NCI-H524 (cell line): ENCODE measurements around the gene PUDP.
"Not testable (repeated sequence)": the region's sequence is repeated elsewhere in the genome, so short reads cannot be mapped to it uniquely, and the experiment has no call there.

Source experiments
- DNase-seq, 2 experiments: peaks; one replicate each; lab custom pipeline; 2025; lab: John Stamatoyannopoulos, UW

PUDP gene

DNA sequence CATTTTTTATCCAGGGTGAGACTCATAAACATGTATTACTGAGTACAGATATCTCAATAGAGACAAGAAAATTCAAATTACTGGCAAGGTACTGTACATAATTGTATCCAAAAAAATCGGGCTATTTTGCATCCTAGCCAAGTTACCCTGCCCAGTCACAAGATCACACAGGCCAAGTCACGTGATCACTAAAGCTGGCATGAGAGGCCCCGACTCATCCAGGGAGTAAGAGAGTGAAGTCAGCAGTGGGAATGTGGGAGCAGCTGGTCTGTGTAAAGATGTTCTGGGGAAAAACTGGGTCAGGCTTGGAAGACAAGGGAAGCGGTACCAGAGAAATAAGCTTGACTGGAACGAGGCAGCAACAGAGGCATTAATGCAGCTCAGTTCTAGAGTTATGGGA is 119.7 kb downstream of the PUDP start:
- peak in 1 of 2 experiments; percentile 5 for DNase-seq

DNA sequence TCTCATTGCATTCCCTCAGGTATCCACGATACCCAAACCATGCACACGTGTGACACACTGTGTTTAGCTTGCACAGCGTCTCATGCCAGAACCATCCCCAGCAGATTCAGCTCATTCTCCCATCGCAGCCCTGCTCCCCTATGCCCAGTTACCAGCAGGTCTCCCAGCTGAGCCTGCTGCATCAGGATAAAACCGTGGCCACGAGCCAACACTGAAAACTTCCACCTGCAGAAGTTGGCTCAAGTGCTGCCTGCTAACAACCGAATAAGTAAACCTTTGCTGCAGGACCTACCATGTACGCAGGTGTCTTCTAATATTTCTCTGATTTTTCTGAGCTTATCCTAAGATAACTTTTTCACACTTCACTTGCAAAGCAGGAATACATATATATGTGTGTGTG is 120.9 kb downstream of the PUDP start:
- DNase-seq = no peak

DNA sequence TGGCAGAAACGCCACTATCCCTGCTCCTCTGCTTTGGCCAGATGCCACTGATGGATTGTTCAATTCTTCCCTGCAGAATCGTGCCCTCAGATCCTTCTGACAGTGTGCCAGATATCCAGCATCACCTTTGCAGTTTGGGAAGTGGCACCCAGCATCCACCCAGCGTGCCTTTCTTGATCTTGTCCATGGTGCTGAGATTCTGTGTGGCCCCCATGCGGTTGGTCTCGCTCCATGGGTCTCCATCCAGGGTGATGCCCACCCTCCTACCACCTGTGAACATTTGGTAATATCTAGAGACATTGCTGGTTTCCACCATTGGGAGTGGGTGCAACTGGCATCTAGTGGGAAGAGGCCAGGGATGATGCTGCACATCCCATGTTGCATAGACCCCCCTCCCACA is 121.6 kb downstream of the PUDP start:
- not testable (repeated sequence) for DNase-seq

DNA sequence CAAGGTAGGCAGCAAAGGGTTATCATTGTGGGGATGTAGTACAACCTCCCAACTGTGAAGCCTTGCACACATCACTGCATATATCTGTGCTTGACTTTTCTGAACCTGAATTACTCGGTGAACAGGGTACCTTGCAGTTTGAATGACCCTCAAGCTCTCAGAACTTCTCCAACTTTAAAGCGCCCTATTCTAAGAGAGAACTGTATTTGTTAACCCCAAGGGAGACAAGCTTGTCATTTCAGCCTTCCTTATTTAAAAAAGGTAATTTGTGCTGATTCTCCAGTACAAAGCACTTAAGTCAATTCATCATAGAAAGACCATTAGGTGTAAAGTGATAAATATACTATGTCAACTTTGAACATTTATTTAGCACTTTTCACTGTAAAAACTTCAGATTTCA is 122.5 kb downstream of the PUDP start:
- DNase-seq = no peak

DNA sequence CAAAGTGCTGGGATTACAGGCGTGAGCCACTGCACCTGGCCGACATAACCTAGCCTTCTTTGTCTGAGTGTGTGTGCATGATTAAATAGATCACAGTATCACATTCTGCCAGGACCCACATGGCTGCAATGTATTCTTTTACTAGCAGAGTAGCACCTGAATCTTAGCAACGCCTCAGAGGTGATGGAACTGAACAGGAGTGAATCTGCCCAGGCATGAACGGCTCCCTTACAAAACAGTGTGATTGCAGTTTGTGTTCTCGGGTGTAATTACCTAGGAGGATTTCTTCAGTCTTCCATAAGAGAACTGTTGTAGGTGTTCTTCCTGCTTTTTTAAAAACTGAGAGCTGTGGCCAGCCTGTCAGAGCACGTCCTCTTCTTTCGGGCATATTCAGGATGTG is 123.1 kb downstream of the PUDP start:
- DNase-seq = no peak

DNA sequence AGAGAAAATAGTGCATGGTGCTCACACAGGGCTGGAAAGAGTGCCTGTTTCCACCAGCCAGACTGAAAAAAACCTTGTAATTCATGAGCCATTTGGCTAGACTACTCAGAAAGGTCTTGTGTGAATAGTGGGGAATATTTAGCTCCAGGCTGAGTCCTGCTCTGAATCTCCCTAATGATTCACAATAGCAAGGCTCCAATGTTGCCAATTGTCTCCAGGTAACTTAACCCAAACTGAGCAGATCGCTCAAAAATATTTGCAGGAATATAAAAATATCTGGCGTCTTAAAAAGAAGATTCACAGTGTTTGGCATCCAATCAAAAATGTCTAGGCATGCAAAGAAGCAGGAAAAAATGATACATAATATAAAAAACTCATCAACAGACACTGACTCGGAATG is 125.0 kb downstream of the PUDP start:
- not testable (repeated sequence) for DNase-seq

DNA sequence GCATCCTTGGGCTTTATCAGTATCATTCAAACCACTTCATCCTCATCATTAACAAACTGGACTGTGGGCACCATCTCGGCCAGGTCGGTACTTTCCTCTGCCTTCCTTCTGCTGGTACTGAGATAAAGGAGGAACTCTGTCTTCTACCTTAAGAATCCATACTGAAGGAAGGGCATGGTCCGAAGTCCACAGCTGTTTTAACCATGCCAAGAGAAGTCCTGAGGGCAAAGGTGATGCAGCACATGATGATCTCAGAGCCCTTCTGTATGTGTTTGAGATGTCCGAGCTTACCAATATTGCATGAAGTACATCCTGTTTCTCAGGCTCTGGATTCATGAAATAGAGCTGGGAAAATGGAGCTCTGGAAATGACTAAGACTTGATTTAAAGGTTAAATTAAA is 126.0 kb downstream of the PUDP start:
- DNase-seq = no peak

DNA sequence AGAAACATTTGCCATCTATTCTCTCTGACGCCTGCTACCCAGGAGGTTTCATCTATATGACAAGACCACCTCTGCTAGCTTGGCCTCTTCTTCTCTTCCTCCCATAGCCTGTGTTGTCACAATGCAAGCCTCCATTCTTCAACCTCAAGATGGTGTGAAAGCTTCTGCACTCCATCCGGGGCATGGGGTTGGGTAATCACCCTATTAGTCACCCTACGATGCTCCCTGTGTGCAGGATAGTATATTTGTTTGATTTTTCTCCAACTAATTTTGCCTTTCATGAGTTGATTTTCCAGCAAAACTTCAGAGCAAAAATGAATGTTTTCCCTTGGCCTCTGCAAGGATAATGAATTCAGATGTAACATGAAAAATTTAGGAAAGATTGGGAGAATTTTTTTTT is 128.4 kb downstream of the PUDP start:
- DNase-seq = no peak

DNA sequence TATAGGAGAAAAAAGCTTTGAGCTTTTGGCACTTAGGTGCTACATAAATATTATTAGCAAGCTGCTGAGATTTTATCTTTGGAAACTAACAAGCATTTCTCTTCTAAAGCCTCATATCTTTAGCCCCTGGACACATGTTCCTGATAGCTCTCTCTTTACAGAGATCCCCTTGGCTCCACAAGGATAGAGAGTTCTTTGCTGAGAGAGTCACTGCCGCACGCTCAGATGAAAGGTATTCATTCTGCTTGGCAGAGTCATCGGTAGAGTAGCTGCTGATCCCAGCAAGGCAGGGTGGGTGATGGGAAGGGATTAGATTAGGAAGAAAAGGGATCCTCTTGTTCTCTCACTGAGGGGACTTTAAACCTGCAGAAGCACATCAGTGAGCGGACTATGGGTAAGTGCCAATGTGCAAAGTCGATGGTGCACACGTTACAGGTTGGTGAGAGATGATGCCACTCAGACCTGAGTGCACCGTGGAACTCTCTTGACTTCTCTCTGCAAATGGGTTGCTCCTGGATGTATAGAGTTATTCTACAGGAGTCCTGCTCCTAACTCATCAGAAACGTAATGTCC is 135.6 kb downstream of the PUDP start:
- not testable (repeated sequence) for DNase-seq

DNA sequence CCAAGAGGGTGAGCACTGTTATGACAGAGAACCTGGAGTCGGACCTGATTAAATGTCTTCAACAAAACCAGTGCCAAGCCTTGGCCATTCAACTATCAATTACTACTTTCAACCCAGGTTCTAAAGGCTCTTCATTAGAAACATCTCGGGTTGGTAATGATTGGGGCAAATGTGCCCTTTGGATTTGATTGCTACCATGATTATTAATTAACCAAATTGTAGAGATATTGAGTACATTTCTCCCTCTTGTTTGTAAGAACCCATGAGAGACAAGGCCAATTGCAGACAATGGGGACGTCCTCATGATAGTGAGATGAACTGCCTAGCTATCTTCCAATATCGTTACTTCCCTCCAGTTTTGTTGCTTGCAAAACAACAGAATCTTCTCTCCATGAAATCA is 137.1 kb downstream of the PUDP start:
- not testable (repeated sequence) for DNase-seq

DNA sequence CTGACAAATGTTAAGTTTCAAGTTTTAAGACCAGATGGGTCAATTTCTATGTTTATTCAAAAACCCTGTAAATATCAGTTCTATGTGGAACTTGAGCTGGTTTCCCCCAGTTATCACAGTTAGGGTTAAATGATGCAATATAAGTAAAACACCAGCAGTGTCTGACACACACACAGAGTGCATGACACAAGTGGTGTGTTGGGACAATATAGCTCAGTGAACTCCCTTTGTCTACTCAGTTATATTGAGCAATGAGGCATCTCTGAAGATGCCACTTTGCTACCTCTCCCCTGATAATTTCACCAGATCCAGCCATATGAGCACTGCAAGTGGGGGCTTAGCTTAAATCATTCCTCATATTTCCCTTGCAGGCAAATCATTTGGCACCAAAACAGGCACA is 140.6 kb downstream of the PUDP start:
- peak in 1 of 2 experiments; percentile 31 for DNase-seq
